Esophagus muscularis mucosa (tissue), 4 donors: Measurements from ENCODE around the gene SNAPC4.

ENCODE experiments used
- CTCF ChIP-seq, 3 experiments: fragments of 200-600 bp in 2 of 3; fragments of 450-650 bp in 1 of 3; sonication (generic) in 2 of 3; IDR thresholded peaks; one replicate each; pipeline ENCODE4 v1.5.1; 2017 to 2019; ENCODE audit warnings: antibody characterized with exemption in 3 of 3, mild to moderate bottlenecking in 2 of 3, moderate library complexity in 1 of 3
- EP300 ChIP-seq: sonication (generic); formaldehyde crosslinking; IDR thresholded peaks from one replicate; pipeline ENCODE4 v1.6.1; 2017; ENCODE audit warnings: antibody characterized with exemption
- POLR2A ChIP-seq: fragments of 450-650 bp; IDR thresholded peaks from one replicate; pipeline ENCODE4 v1.6.1; 2017; ENCODE audit warnings: antibody characterized with exemption, moderate library complexity, mild to moderate bottlenecking, low read depth

GRCh38 chr9:136361754-136362449 is 38.1 kb downstream of the SNAPC4 start:
- TF ChIP-seq POLR2A (no peak), CTCF (IDR thresholded peaks at IDR 0.05) (no peak), EP300 (no peak)
